SW480 (cell line): ENCODE data around the gene NPFFR2.
"Not testable (repeated sequence)": the region's sequence is repeated elsewhere in the genome, so short reads cannot be mapped to it uniquely, and the experiment has no call there.

Experiments
- DNase-seq: peaks from one replicate; pipeline ENCODE4 v3.0.0-alpha.2; 2016; ENCODE audit warnings: low spot score

Gene NPFFR2

GRCh38 chr4:72031868-72032608 lies at the start of gene NPFFR2:
Gene NPFFR2, plus strand, starts transcription at chr4:72032000. Its CDS starts 96,592 bp downstream, at chr4:72128592.
- DNase-seq: no peak

- no peak for DNase-seq
Observed at GRCh38 chr4:71992571-71993312, 39.1 kb upstream of the NPFFR2 start.

- no peak for DNase-seq
Observed at GRCh38 chr4:71994559-71994958, 37.2 kb upstream of the NPFFR2 start.

GRCh38 chr4:71995297-71995696 lies 36.5 kb upstream of the NPFFR2 start:
- DNase-seq: no peak

- no peak for DNase-seq
Observed at GRCh38 chr4:72006586-72006985, 25.2 kb upstream of the NPFFR2 start.

GRCh38 chr4:72011906-72012305 lies 19.9 kb upstream of the NPFFR2 start:
- DNase-seq: no peak

GRCh38 chr4:72016011-72016410 lies 15.8 kb upstream of the NPFFR2 start:
- DNase-seq: no peak

GRCh38 chr4:72019688-72020087 lies 12.1 kb upstream of the NPFFR2 start:
- DNase-seq: no peak

GRCh38 chr4:72022553-72022952 lies 9.2 kb upstream of the NPFFR2 start:
- DNase-seq: no peak

GRCh38 chr4:72055566-72055965 lies 23.8 kb downstream of the NPFFR2 start:
- no peak for DNase-seq

GRCh38 chr4:72063726-72064125 lies 31.9 kb downstream of the NPFFR2 start:
- DNase-seq: no peak

GRCh38 chr4:72067051-72067450 lies 35.3 kb downstream of the NPFFR2 start:
- no peak for DNase-seq

GRCh38 chr4:72073816-72074215 lies 42.0 kb downstream of the NPFFR2 start:
- no peak for DNase-seq

- no peak for DNase-seq
Observed at GRCh38 chr4:72076562-72076961, 44.8 kb downstream of the NPFFR2 start.

- no peak for DNase-seq
Observed at GRCh38 chr4:72077346-72077745, 45.5 kb downstream of the NPFFR2 start.

GRCh38 chr4:72084587-72085011 lies 52.8 kb downstream of the NPFFR2 start:
- no peak for DNase-seq

GRCh38 chr4:72090606-72091005 lies 58.8 kb downstream of the NPFFR2 start:
- not testable (repeated sequence) for DNase-seq

GRCh38 chr4:72094059-72094797 lies 62.4 kb downstream of the NPFFR2 start:
- no peak for DNase-seq

- no peak for DNase-seq
Observed at GRCh38 chr4:72107456-72107855, 75.7 kb downstream of the NPFFR2 start.

- no peak for DNase-seq
Observed at GRCh38 chr4:72109364-72109763, 77.6 kb downstream of the NPFFR2 start.

GRCh38 chr4:72109959-72110497 lies 78.2 kb downstream of the NPFFR2 start:
- DNase-seq: no peak

- no peak for DNase-seq
Observed at GRCh38 chr4:72110886-72111285, 79.1 kb downstream of the NPFFR2 start.
